Fibroblast of lung (primary cell): ENCODE results near the gene TAP2. TPM values are rescaled to one million over a fixed set of nuclear protein-coding genes. Genes with fewer than 3 reads are reported as not detected.
A peak's percentile ranks its signal among the peaks of the same experiment; 100 is the strongest.

Experiments used
- DNase-seq, 2 donors: peaks; one replicate each; pipeline versions ENCODE4 v3.0.0 to v3.0.0-alpha.2; 2010; ENCODE audit warnings: low read depth in 2 of 2
- H2AFZ ChIP-seq: 2 replicates; pipeline ENCODE4 v1.5.1; 2012; ENCODE audit warnings: low read length, control low read depth, inconsistent platforms
- H3K27ac ChIP-seq: 2 replicates; pipeline ENCODE4 v1.5.1; 2011; ENCODE audit warnings: low read length, control low read depth; ENCODE audit not compliant: insufficient read depth
- H3K27me3 ChIP-seq: 2 replicates; pipeline ENCODE4 v1.5.1; 2011; ENCODE audit warnings: mild to moderate bottlenecking, low read length; ENCODE audit not compliant: control insufficient read depth, insufficient read depth
- H3K36me3 ChIP-seq: 2 replicates; pipeline ENCODE4 v1.5.1; 2011; ENCODE audit warnings: low read length; ENCODE audit not compliant: control insufficient read depth, insufficient read depth
- H3K4me1 ChIP-seq: 2 replicates; pipeline ENCODE4 v1.5.1; 2011; ENCODE audit warnings: low read length; ENCODE audit not compliant: control insufficient read depth, insufficient read depth; ENCODE audit errors: extremely low read depth
- H3K4me2 ChIP-seq: 2 replicates; pipeline ENCODE4 v1.5.1; 2011; ENCODE audit warnings: low read length, control low read depth; ENCODE audit not compliant: insufficient read depth; ENCODE audit errors: extremely low read depth
- H3K4me3 ChIP-seq, 4 experiments: fragments of 200-600 bp in 1 of 4; sonication (generic) in 1 of 4; replicated peaks in 1 of 4; 2 replicates each; pipeline ENCODE4 v1.5.1; 2011 to 2016; ENCODE audit warnings: low read length in 4 of 4, low read depth in 3 of 4, mild to moderate bottlenecking in 3 of 4, control low read depth in 2 of 4, inconsistent platforms in 1 of 4, mixed read lengths in 1 of 4; ENCODE audit not compliant: insufficient read depth in 1 of 4; ENCODE audit errors: control extremely low read depth in 1 of 4
- H3K79me2 ChIP-seq: 2 replicates; pipeline ENCODE4 v1.5.1; 2012; ENCODE audit warnings: mild to moderate bottlenecking, low read length, inconsistent platforms; ENCODE audit not compliant: control insufficient read depth, insufficient read depth
- H3K9ac ChIP-seq: 2 replicates; pipeline ENCODE4 v1.5.1; 2011; ENCODE audit warnings: mild to moderate bottlenecking, low read length, control low read depth; ENCODE audit not compliant: insufficient read depth
- H3K9me3 ChIP-seq: 2 replicates; pipeline ENCODE4 v1.5.1; 2012; ENCODE audit warnings: low read depth, low read length; ENCODE audit not compliant: control insufficient read depth, insufficient read depth
- H4K20me1 ChIP-seq: 2 replicates; pipeline ENCODE4 v1.5.1; 2011; ENCODE audit warnings: low read length; ENCODE audit not compliant: control insufficient read depth, insufficient read depth; ENCODE audit errors: extremely low read depth
- CTCF ChIP-seq, 2 donors: IDR thresholded peaks in 1 of 2; conservative IDR thresholded peaks in 1 of 2; 1 replicate in 1 of 2; 2 replicates in 1 of 2; pipeline ENCODE4 v1.5.1; 2011 to 2012; ENCODE audit warnings: low read length in 2 of 2, control low read depth in 1 of 2, inconsistent platforms in 1 of 2, low read depth in 1 of 2, mild to moderate bottlenecking in 1 of 2
- EZH2 ChIP-seq: IDR thresholded peaks from 2 replicates; pipeline ENCODE4 v1.5.1; 2012; ENCODE audit warnings: low read length, control low read depth, mild to moderate bottlenecking; ENCODE audit errors: missing control alignments
- polyA plus RNA-seq, 2 donors: library from polyadenylated mRNA; depleted of rRNA in 1 of 2; stranded (reverse) in 1 of 2; unstranded in 1 of 2; fragments of >200 nt; gene quantifications; 2 replicates each; pipeline ENCODE4 v1.2.1, GENCODE V29; 2011 to 2012; ENCODE audit warnings: missing spikeins in 1 of 2
- total RNA-seq: library from RNA; depleted of rRNA; stranded (reverse); fragments of >200 nt; gene quantifications from 2 replicates; pipeline ENCODE4 v1.2.1, GENCODE V29; 2014

TAP2 gene
- total and polyA plus RNA-seq, 2 donors (not counting 1 experiment from before 2014, with no cell fraction given) = 20.7 to 27.7 TPM

DNA sequence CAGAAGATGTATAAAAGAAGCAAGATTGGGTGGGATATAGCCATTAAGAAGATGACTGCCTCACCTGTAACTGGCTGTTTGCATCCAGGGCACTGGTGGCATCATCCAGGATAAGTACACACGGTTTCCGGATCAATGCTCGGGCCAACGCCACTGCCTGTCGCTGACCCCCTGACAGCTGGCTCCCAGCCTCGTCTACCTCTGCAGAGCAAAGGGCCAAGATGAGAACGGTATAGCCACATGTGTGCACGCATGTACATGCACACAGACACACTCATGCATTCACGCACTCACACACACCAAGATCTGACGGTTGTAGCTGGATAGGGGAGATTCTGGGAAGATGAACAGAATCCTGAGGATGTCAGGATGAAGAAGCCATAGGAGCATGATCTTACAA is 8.5 kb upstream of the TAP2 start:
- no peak overlapping the region for H3K4me2 ChIP-seq
- H3K36me3 ChIP-seq = peaks cover 19% of the 10 kb centered on the region
- H3K9ac ChIP-seq = no peak overlapping the region
- H3K27ac ChIP-seq = no peak overlapping the region
- peaks cover 10% of the 10 kb centered on the region for H3K79me2 ChIP-seq
- H2AFZ ChIP-seq = no peak overlapping the region
- no peak overlapping the region for H3K4me3 ChIP-seq
- DNase-seq = no peak
- H3K27me3 ChIP-seq = no peaks in the 10 kb centered on the region
- TF ChIP-seq EZH2 (no peak), CTCF (conservative IDR thresholded peaks at IDR 0.05 in 1 of 2, IDR thresholded peaks at IDR 0.05 in 1 of 2; ENCODE audit: low read depth in 1 of 2, low read length in 2 of 2) (no peak)
- H4K20me1 ChIP-seq = no peaks in the 10 kb centered on the region
- no peaks in the 10 kb centered on the region for H3K9me3 ChIP-seq
- peaks cover 6% of the 10 kb centered on the region for H3K4me1 ChIP-seq

DNA sequence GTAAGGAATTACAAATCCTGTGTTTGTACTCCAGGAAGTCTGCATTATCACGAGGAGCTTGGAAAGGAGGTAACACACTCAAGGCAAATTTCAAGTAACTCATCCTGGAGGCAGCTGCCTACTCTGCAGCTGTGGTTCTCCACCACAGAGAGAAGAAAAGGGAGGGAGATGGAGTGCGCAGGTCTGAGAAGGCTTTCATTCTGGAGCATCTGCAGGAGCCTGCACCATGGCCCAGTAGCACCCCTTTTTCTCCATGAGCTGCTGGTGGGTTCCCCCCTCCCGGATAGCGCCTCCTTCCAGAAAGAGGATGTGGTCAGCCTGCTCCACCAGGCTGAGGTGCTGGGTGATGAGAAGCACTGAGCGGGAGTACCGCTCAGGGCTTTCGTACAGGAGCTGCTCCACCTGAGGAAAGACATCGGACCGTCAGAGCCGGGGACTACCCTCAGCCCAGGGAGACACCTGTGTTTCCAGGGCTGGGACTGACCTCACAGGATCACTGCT is 6.9 kb upstream of the TAP2 start:
- Histone ChIP-seq H4K20me1 (no peaks in the 10 kb centered on the region), H3K9me3 (no peaks in the 10 kb centered on the region), H3K36me3 (peaks cover 18% of the 10 kb centered on the region), H3K27ac (no peak overlapping the region), H3K4me1 (peaks cover 3% of the 10 kb centered on the region), H3K9ac (no peak overlapping the region), H3K4me2 (no peak overlapping the region), H2AFZ (no peak overlapping the region), H3K79me2 (peaks cover 3% of the 10 kb centered on the region), H3K27me3 (no peaks in the 10 kb centered on the region), H3K4me3 (no peak overlapping the region)
- TF ChIP-seq CTCF (conservative IDR thresholded peaks at IDR 0.05 in 1 of 2, IDR thresholded peaks at IDR 0.05 in 1 of 2; ENCODE audit: low read depth in 1 of 2, low read length in 2 of 2) = no peak
- no peak for TF ChIP-seq EZH2
- no peak for DNase-seq

DNA sequence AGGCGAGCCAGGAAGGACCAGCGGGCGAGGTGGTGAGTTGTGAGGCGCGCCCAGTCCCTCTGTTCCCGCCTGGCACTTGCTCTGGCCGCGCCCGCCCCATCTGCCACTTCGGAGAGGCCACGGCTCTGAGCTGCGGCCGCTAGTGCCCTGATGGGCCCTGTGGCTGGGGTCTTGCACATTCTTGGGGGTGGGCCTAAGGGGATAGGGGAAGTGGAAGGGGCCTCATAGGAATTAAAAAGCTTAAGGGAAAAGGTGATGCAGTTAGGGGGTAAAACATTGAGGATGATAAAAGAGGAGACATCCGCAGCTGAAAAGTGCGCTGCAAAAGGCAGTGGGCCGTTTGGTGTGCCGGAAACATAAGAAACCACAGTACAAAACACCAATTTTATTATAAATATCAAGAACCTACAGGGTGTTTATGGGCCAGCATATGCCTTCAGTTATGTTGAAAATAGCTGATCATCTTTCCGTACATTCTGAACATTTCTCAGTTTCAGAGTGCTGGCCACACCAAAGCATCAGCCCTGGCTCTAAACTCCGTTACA is 6.4 kb upstream of the TAP2 start:
- H2AFZ ChIP-seq = no peak overlapping the region
- peak overlapping the region; percentile 91 to 96 (median 94) for H3K4me3 ChIP-seq
- H3K4me1 ChIP-seq = peaks cover 3% of the 10 kb centered on the region
- peaks cover 3% of the 10 kb centered on the region for H3K79me2 ChIP-seq
- peaks cover 13% of the 10 kb centered on the region for H3K36me3 ChIP-seq
- peak overlapping the region; percentile 97 for H3K27ac ChIP-seq
- no peak for TF ChIP-seq EZH2
- TF ChIP-seq CTCF (conservative IDR thresholded peaks at IDR 0.05 in 1 of 2, IDR thresholded peaks at IDR 0.05 in 1 of 2; ENCODE audit: low read depth in 1 of 2, low read length in 2 of 2) = no peak
- H3K27me3 ChIP-seq = no peaks in the 10 kb centered on the region
- H3K4me2 ChIP-seq = peak overlapping the region; percentile 67
- no peaks in the 10 kb centered on the region for H4K20me1 ChIP-seq
- no peaks in the 10 kb centered on the region for H3K9me3 ChIP-seq
- no peak for DNase-seq
- peak overlapping the region; percentile 48 for H3K9ac ChIP-seq
